ENCODE results near the gene CCR9.

DNA sequence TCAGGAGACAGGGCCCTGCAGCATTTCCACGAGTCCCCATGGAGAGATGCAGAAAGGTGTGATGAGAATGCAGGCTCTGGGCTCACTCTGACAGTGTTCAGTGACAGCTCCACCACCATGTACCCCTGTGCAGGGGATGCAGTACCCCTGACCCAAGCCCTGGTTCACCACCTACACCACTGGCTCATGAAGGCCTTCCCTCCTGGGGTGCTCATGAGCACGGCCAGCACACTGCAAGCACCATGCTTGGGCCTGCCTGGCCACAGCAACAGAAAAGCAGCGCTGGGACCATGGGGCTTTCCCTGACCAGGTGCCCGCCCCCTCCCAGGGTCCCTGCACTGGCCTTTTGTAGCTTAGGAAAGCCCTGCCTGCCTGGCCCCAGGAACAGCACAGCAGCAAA is 63.1 kb downstream of the CCR9 start:
- TF ChIP-seq, protein P1, sequence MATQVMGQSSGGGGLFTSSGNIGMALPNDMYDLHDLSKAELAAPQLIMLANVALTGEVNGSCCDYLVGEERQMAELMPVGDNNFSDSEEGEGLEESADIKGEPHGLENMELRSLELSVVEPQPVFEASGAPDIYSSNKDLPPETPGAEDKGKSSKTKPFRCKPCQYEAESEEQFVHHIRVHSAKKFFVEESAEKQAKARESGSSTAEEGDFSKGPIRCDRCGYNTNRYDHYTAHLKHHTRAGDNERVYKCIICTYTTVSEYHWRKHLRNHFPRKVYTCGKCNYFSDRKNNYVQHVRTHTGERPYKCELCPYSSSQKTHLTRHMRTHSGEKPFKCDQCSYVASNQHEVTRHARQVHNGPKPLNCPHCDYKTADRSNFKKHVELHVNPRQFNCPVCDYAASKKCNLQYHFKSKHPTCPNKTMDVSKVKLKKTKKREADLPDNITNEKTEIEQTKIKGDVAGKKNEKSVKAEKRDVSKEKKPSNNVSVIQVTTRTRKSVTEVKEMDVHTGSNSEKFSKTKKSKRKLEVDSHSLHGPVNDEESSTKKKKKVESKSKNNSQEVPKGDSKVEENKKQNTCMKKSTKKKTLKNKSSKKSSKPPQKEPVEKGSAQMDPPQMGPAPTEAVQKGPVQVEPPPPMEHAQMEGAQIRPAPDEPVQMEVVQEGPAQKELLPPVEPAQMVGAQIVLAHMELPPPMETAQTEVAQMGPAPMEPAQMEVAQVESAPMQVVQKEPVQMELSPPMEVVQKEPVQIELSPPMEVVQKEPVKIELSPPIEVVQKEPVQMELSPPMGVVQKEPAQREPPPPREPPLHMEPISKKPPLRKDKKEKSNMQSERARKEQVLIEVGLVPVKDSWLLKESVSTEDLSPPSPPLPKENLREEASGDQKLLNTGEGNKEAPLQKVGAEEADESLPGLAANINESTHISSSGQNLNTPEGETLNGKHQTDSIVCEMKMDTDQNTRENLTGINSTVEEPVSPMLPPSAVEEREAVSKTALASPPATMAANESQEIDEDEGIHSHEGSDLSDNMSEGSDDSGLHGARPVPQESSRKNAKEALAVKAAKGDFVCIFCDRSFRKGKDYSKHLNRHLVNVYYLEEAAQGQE (IDR thresholded peaks at IDR 0.05; ENCODE audit: low read depth), result no peak
- no peak for TF ChIP-seq NFIC (IDR thresholded peaks at IDR 0.05)
- TF ChIP-seq USF1 (IDR thresholded peaks at IDR 0.05), result no peak
- no peak for TF ChIP-seq EGR1 (IDR thresholded peaks at IDR 0.05)
- TF ChIP-seq TAF1 (IDR thresholded peaks at IDR 0.05; ENCODE audit: low read depth), result no peak
- TF ChIP-seq ZBTB7A (IDR thresholded peaks at IDR 0.05; ENCODE audit: low read depth), result no peak
